GDM1 (cell line): ENCODE measurements around the gene TCAIM.
"Not testable (repeated sequence)": the region's sequence is repeated elsewhere in the genome, so short reads cannot be mapped to it uniquely, and the experiment has no call there.

Source experiments
- DNase-seq: peaks from one replicate; lab custom pipeline; 2025; lab: John Stamatoyannopoulos, UW

TCAIM gene

GRCh38 chr3:44346590-44346989, 8.0 kb downstream of the TCAIM start:
- not testable (repeated sequence) for DNase-seq

- DNase-seq = no peak
Measured at GRCh38 chr3:44348993-44349392, 10.4 kb downstream of the TCAIM start.

- DNase-seq = no peak
Measured at GRCh38 chr3:44353355-44353924, 14.9 kb downstream of the TCAIM start.

- DNase-seq = peak; percentile 19
Measured at GRCh38 chr3:44355362-44356033, 16.9 kb downstream of the TCAIM start.

- DNase-seq = no peak
Measured at GRCh38 chr3:44359146-44359751, 20.7 kb downstream of the TCAIM start.

- DNase-seq = no peak
Measured at GRCh38 chr3:44363591-44363990, 25.0 kb downstream of the TCAIM start.

- DNase-seq = no peak
Measured at GRCh38 chr3:44365952-44366351, 27.4 kb downstream of the TCAIM start.

GRCh38 chr3:44375450-44375849, 36.9 kb downstream of the TCAIM start:
- no peak for DNase-seq

- DNase-seq = no peak
Measured at GRCh38 chr3:44387404-44387803, 48.8 kb downstream of the TCAIM start.

- DNase-seq = no peak
Measured at GRCh38 chr3:44392489-44392888, 53.9 kb downstream of the TCAIM start.

GRCh38 chr3:44395714-44396113, 57.1 kb downstream of the TCAIM start:
- DNase-seq = no peak

GRCh38 chr3:44396200-44397171, 57.9 kb downstream of the TCAIM start:
- no peak for DNase-seq

GRCh38 chr3:44398271-44398670, 59.7 kb downstream of the TCAIM start:
- not testable (repeated sequence) for DNase-seq

- no peak for DNase-seq
Measured at GRCh38 chr3:44398853-44399252, 60.3 kb downstream of the TCAIM start.

- DNase-seq = no peak
Measured at GRCh38 chr3:44400771-44401170, 62.2 kb downstream of the TCAIM start.

GRCh38 chr3:44402548-44402947, 64.0 kb downstream of the TCAIM start:
- no peak for DNase-seq

- no peak for DNase-seq
Measured at GRCh38 chr3:44409640-44410410, 71.3 kb downstream of the TCAIM start.

- no peak for DNase-seq
Measured at GRCh38 chr3:44411031-44411645, 72.6 kb downstream of the TCAIM start.

- DNase-seq = no peak
Measured at GRCh38 chr3:44412365-44412764, 73.8 kb downstream of the TCAIM start.

- DNase-seq = no peak
Measured at GRCh38 chr3:44414517-44415090, 76.0 kb downstream of the TCAIM start.

- no peak for DNase-seq
Measured at GRCh38 chr3:44415421-44415820, 76.9 kb downstream of the TCAIM start.
